ENCODE data around the gene ARMC9. TPM values are rescaled to one million over a fixed set of nuclear protein-coding genes. Genes with fewer than 3 reads are reported as not detected.

Gene ARMC9
- total and polyA plus RNA-seq, 2 of the 13 experiments (the other 11 are each of a cell fraction or from before 2014, with no cell fraction given) = 9.1 to 12.8 TPM

GRCh38 chr2:231411831-231412617, 213.6 kb downstream of the ARMC9 start (continued):
- TF ChIP-seq, protein P1, sequence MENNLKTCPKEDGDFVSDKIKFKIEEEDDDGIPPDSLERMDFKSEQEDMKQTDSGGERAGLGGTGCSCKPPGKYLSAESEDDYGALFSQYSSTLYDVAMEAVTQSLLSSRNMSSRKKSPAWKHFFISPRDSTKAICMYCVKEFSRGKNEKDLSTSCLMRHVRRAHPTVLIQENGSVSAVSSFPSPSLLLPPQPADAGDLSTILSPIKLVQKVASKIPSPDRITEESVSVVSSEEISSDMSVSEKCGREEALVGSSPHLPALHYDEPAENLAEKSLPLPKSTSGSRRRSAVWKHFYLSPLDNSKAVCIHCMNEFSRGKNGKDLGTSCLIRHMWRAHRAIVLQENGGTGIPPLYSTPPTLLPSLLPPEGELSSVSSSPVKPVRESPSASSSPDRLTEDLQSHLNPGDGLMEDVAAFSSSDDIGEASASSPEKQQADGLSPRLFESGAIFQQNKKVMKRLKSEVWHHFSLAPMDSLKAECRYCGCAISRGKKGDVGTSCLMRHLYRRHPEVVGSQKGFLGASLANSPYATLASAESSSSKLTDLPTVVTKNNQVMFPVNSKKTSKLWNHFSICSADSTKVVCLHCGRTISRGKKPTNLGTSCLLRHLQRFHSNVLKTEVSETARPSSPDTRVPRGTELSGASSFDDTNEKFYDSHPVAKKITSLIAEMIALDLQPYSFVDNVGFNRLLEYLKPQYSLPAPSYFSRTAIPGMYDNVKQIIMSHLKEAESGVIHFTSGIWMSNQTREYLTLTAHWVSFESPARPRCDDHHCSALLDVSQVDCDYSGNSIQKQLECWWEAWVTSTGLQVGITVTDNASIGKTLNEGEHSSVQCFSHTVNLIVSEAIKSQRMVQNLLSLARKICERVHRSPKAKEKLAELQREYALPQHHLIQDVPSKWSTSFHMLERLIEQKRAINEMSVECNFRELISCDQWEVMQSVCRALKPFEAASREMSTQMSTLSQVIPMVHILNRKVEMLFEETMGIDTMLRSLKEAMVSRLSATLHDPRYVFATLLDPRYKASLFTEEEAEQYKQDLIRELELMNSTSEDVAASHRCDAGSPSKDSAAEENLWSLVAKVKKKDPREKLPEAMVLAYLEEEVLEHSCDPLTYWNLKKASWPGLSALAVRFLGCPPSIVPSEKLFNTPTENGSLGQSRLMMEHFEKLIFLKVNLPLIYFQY (CRISPR knock-in tag; IDR thresholded peaks at IDR 0.05; ENCODE audit: borderline replicate concordance) = no peak; the same call in 1 of the 2 replicates
- no peak for TF ChIP-seq HOXD1 (CRISPR knock-in tag; IDR thresholded peaks at IDR 0.05)
- TF ChIP-seq POGK (CRISPR knock-in tag; conservative IDR thresholded peaks at IDR 0.05) = peak; percentile 75; the same call in 1 of the 2 replicates
- TF ChIP-seq, protein P2, sequence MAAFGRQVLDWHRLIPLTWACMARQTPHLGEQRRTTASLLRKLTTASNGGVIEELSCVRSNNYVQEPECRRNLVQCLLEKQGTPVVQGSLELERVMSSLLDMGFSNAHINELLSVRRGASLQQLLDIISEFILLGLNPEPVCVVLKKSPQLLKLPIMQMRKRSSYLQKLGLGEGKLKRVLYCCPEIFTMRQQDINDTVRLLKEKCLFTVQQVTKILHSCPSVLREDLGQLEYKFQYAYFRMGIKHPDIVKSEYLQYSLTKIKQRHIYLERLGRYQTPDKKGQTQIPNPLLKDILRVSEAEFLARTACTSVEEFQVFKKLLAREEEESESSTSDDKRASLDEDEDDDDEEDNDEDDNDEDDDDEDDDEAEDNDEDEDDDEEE (CRISPR knock-in tag; IDR thresholded peaks at IDR 0.05) = peak; percentile 67; the same call in 1 of the 2 replicates
- no peak for TF ChIP-seq HCFC1 (IDR thresholded peaks at IDR 0.05; ENCODE audit: low read depth, low read length)
- no peak for TF ChIP-seq ZNF326 (CRISPR knock-in tag; IDR thresholded peaks at IDR 0.05; ENCODE audit: borderline replicate concordance)
- peak; percentile 75; the same call in 1 of the 2 replicates for TF ChIP-seq ZNF274 (CRISPR knock-in tag; IDR thresholded peaks at IDR 0.05)
- no peak for TF ChIP-seq PRDM4 (CRISPR knock-in tag; IDR thresholded peaks at IDR 0.05; ENCODE audit: borderline replicate concordance)
- TF ChIP-seq MEIS2 (CRISPR knock-in tag; IDR thresholded peaks at IDR 0.05) = peak; percentile 77
- TF ChIP-seq, protein P3, sequence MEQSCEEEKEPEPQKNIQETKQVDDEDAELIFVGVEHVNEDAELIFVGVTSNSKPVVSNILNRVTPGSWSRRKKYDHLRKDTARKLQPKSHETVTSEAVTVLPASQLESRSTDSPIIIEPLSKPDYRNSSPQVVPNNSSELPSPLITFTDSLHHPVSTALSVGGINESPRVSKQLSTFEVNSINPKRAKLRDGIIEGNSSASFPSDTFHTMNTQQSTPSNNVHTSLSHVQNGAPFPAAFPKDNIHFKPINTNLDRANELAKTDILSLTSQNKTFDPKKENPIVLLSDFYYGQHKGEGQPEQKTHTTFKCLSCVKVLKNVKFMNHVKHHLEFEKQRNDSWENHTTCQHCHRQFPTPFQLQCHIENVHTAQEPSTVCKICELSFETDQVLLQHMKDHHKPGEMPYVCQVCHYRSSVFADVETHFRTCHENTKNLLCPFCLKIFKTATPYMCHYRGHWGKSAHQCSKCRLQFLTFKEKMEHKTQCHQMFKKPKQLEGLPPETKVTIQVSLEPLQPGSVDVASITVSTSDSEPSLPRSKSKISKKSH (CRISPR knock-in tag; IDR thresholded peaks at IDR 0.05; ENCODE audit: borderline replicate concordance) = 0 out of 2 replicates have a peak, but pooled peaks have one; percentile 59
- TF ChIP-seq, protein P4, sequence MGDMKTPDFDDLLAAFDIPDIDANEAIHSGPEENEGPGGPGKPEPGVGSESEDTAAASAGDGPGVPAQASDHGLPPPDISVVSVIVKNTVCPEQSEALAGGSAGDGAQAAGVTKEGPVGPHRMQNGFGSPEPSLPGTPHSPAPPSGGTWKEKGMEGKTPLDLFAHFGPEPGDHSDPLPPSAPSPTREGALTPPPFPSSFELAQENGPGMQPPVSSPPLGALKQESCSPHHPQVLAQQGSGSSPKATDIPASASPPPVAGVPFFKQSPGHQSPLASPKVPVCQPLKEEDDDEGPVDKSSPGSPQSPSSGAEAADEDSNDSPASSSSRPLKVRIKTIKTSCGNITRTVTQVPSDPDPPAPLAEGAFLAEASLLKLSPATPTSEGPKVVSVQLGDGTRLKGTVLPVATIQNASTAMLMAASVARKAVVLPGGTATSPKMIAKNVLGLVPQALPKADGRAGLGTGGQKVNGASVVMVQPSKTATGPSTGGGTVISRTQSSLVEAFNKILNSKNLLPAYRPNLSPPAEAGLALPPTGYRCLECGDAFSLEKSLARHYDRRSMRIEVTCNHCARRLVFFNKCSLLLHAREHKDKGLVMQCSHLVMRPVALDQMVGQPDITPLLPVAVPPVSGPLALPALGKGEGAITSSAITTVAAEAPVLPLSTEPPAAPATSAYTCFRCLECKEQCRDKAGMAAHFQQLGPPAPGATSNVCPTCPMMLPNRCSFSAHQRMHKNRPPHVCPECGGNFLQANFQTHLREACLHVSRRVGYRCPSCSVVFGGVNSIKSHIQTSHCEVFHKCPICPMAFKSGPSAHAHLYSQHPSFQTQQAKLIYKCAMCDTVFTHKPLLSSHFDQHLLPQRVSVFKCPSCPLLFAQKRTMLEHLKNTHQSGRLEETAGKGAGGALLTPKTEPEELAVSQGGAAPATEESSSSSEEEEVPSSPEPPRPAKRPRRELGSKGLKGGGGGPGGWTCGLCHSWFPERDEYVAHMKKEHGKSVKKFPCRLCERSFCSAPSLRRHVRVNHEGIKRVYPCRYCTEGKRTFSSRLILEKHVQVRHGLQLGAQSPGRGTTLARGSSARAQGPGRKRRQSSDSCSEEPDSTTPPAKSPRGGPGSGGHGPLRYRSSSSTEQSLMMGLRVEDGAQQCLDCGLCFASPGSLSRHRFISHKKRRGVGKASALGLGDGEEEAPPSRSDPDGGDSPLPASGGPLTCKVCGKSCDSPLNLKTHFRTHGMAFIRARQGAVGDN (CRISPR knock-in tag; IDR thresholded peaks at IDR 0.05) = peak; percentile 88

All from HepG2 (cell line).